Uterus (tissue), 2 donors: ENCODE data around the gene ZNF699.
"Not testable (repeated sequence)": the region's sequence is repeated elsewhere in the genome, so short reads cannot be mapped to it uniquely, and the experiment has no call there.

Experiments
- CTCF ChIP-seq, 4 experiments: fragments of 200-600 bp in 2 of 4; fragments of 450-650 bp in 2 of 4; sonication (generic) in 2 of 4; IDR thresholded peaks; one replicate each; pipeline ENCODE4 v1.5.1; 2016 to 2019; ENCODE audit warnings: antibody characterized with exemption in 4 of 4, mild to moderate bottlenecking in 2 of 4, moderate library complexity in 1 of 4
- POLR2A ChIP-seq, 2 donors: fragments of 450-650 bp; IDR thresholded peaks; one replicate each; pipeline ENCODE4 v1.6.1; 2016; ENCODE audit warnings: antibody characterized with exemption in 2 of 2, mild to moderate bottlenecking in 1 of 2, moderate library complexity in 1 of 2

- not testable (repeated sequence) for TF ChIP-seq POLR2A, CTCF (IDR thresholded peaks at IDR 0.05)
Measured at GRCh38 chr19:9321756-9322155, 12.1 kb upstream of the ZNF699 start.
